ENCODE results near the gene RASA3.

RASA3 gene

GRCh38 chr13:113972451-113973217, 159.8 kb downstream of the RASA3 start:
- Histone ChIP-seq H3K36me3 (ENCODE audit: control insufficient read depth, insufficient read depth, low read length) (peaks cover 11% of the 10 kb centered on the region; the same call in 1 of the 2 replicates), H3K9me3 (ENCODE audit: control insufficient read depth, insufficient read depth, low read depth, low read length) (no peaks in the 10 kb centered on the region), H3K4me1 (ENCODE audit: control insufficient read depth, insufficient read depth, low read length) (peaks cover 4% of the 10 kb centered on the region; the same call in 1 of the 2 replicates), H3K27me3 (ENCODE audit: control insufficient read depth, insufficient read depth, low read length) (no peaks in the 10 kb centered on the region), H3K27ac (ENCODE audit: low read depth, low read length) (no peak overlapping the region), H3K9ac (ENCODE audit: low read length) (no peak overlapping the region), H3K4me3 (ENCODE audit: low read depth, low read length) (no peak overlapping the region)

- Histone ChIP-seq H3K27me3 (ENCODE audit: control insufficient read depth, insufficient read depth, low read length) (no peaks in the 10 kb centered on the region), H3K27ac (ENCODE audit: low read depth, low read length) (no peak overlapping the region), H3K9ac (ENCODE audit: low read length) (no peak overlapping the region), H3K4me3 (ENCODE audit: low read depth, low read length) (no peak overlapping the region), H3K9me3 (ENCODE audit: control insufficient read depth, insufficient read depth, low read depth, low read length) (peaks cover 5% of the 10 kb centered on the region; the same call in 1 of the 2 replicates), H3K4me1 (ENCODE audit: control insufficient read depth, insufficient read depth, low read length) (peaks cover 2% of the 10 kb centered on the region; the same call in 1 of the 2 replicates), H3K36me3 (ENCODE audit: control insufficient read depth, insufficient read depth, low read length) (peaks cover 6% of the 10 kb centered on the region; the same call in 1 of the 2 replicates)
These were observed 160.8 kb downstream of the RASA3 start for GRCh38 chr13:113971471-113972231.

- Histone ChIP-seq H3K27ac (ENCODE audit: low read depth, low read length) (no peak overlapping the region), H3K9me3 (ENCODE audit: control insufficient read depth, insufficient read depth, low read depth, low read length) (peaks cover 12% of the 10 kb centered on the region), H3K36me3 (ENCODE audit: control insufficient read depth, insufficient read depth, low read length) (peaks cover 6% of the 10 kb centered on the region; the same call in 1 of the 2 replicates), H3K27me3 (ENCODE audit: control insufficient read depth, insufficient read depth, low read length) (no peaks in the 10 kb centered on the region), H3K4me1 (ENCODE audit: control insufficient read depth, insufficient read depth, low read length) (no peaks in the 10 kb centered on the region), H3K9ac (ENCODE audit: low read length) (no peak overlapping the region), H3K4me3 (ENCODE audit: low read depth, low read length) (no peak overlapping the region)
These were observed 161.5 kb downstream of the RASA3 start for GRCh38 chr13:113970810-113971470.

- H3K27me3 ChIP-seq (ENCODE audit: control insufficient read depth, insufficient read depth, low read length), result no peaks in the 10 kb centered on the region
- no peak overlapping the region for H3K4me3 ChIP-seq (ENCODE audit: low read depth, low read length)
- H3K36me3 ChIP-seq (ENCODE audit: control insufficient read depth, insufficient read depth, low read length), result peaks cover 3% of the 10 kb centered on the region; the same call in 1 of the 2 replicates
- peaks cover 21% of the 10 kb centered on the region for H3K9me3 ChIP-seq (ENCODE audit: control insufficient read depth, insufficient read depth, low read depth, low read length)
- no peak overlapping the region for H3K9ac ChIP-seq (ENCODE audit: low read length)
- no peak overlapping the region for H3K27ac ChIP-seq (ENCODE audit: low read depth, low read length)
- H3K4me1 ChIP-seq (ENCODE audit: control insufficient read depth, insufficient read depth, low read length), result no peaks in the 10 kb centered on the region
These were observed 162.3 kb downstream of the RASA3 start for GRCh38 chr13:113969973-113970611.

- H3K27ac ChIP-seq (ENCODE audit: low read depth, low read length), result no peak overlapping the region
- H3K9me3 ChIP-seq (ENCODE audit: control insufficient read depth, insufficient read depth, low read depth, low read length), result peaks cover 25% of the 10 kb centered on the region
- H3K36me3 ChIP-seq (ENCODE audit: control insufficient read depth, insufficient read depth, low read length), result no peaks in the 10 kb centered on the region; the same call in 1 of the 2 replicates
- no peaks in the 10 kb centered on the region for H3K4me1 ChIP-seq (ENCODE audit: control insufficient read depth, insufficient read depth, low read length)
- H3K4me3 ChIP-seq (ENCODE audit: low read depth, low read length), result no peak overlapping the region
- no peaks in the 10 kb centered on the region for H3K27me3 ChIP-seq (ENCODE audit: control insufficient read depth, insufficient read depth, low read length)
- H3K9ac ChIP-seq (ENCODE audit: low read length), result no peak overlapping the region
These were observed 163.0 kb downstream of the RASA3 start for GRCh38 chr13:113969311-113969972.

GRCh38 chr13:113968463-113969310, 163.7 kb downstream of the RASA3 start:
- Histone ChIP-seq H3K27ac (ENCODE audit: low read depth, low read length) (no peak overlapping the region), H3K4me1 (ENCODE audit: control insufficient read depth, insufficient read depth, low read length) (no peaks in the 10 kb centered on the region), H3K27me3 (ENCODE audit: control insufficient read depth, insufficient read depth, low read length) (no peaks in the 10 kb centered on the region), H3K9ac (ENCODE audit: low read length) (no peak overlapping the region), H3K4me3 (ENCODE audit: low read depth, low read length) (no peak overlapping the region), H3K36me3 (ENCODE audit: control insufficient read depth, insufficient read depth, low read length) (no peaks in the 10 kb centered on the region; the same call in 1 of the 2 replicates), H3K9me3 (ENCODE audit: control insufficient read depth, insufficient read depth, low read depth, low read length) (peaks cover 25% of the 10 kb centered on the region)

GRCh38 chr13:113967729-113968462, 164.5 kb downstream of the RASA3 start:
- no peaks in the 10 kb centered on the region for H3K27me3 ChIP-seq (ENCODE audit: control insufficient read depth, insufficient read depth, low read length)
- peaks cover 26% of the 10 kb centered on the region for H3K9me3 ChIP-seq (ENCODE audit: control insufficient read depth, insufficient read depth, low read depth, low read length)
- H3K9ac ChIP-seq (ENCODE audit: low read length), result no peak overlapping the region
- no peak overlapping the region for H3K27ac ChIP-seq (ENCODE audit: low read depth, low read length)
- H3K4me1 ChIP-seq (ENCODE audit: control insufficient read depth, insufficient read depth, low read length), result no peaks in the 10 kb centered on the region
- no peaks in the 10 kb centered on the region; the same call in 1 of the 2 replicates for H3K36me3 ChIP-seq (ENCODE audit: control insufficient read depth, insufficient read depth, low read length)
- no peak overlapping the region for H3K4me3 ChIP-seq (ENCODE audit: low read depth, low read length)

GRCh38 chr13:113967206-113967720, 165.2 kb downstream of the RASA3 start:
- Histone ChIP-seq H3K27ac (ENCODE audit: low read depth, low read length) (no peak overlapping the region), H3K4me3 (ENCODE audit: low read depth, low read length) (no peak overlapping the region), H3K4me1 (ENCODE audit: control insufficient read depth, insufficient read depth, low read length) (no peaks in the 10 kb centered on the region), H3K36me3 (ENCODE audit: control insufficient read depth, insufficient read depth, low read length) (no peaks in the 10 kb centered on the region; the same call in 1 of the 2 replicates), H3K9ac (ENCODE audit: low read length) (no peak overlapping the region), H3K9me3 (ENCODE audit: control insufficient read depth, insufficient read depth, low read depth, low read length) (peaks cover 30% of the 10 kb centered on the region), H3K27me3 (ENCODE audit: control insufficient read depth, insufficient read depth, low read length) (no peaks in the 10 kb centered on the region)
